IMR-90 (cell line): ENCODE results near the gene NXPH4. TPM values are rescaled to one million over a fixed set of nuclear protein-coding genes. Genes with fewer than 3 reads are reported as not detected.

Experiments
- ATAC-seq: fragments of 200-7000 bp; cut with Tn5 transposase; 2 replicates; pipeline ENCODE4 v1.9.1; 2020; ENCODE audit warnings: low read depth, mild to moderate bottlenecking, moderate library complexity
- BruUV-seq: library from RNA; stranded (reverse); fragments of 400-500 nt; replicated peaks from 2 replicates; lab custom pipeline; 2021; lab: Mats Ljungman, UMichigan
- CTCF ChIA-PET: fragments of 300-600 bp; formaldehyde crosslinking; extraction: SDS; loops from one replicate; lab custom pipeline; 2021; ENCODE audit warnings: antibody characterized with exemption; lab: Yijun Ruan, JAX
- POLR2A ChIA-PET: fragments of 300-600 bp; sonication (Branson Sonifier 250); formaldehyde crosslinking; loops from one replicate; lab custom pipeline; 2022; ENCODE audit warnings: antibody characterized with exemption; ENCODE audit not compliant: unreplicated experiment; lab: Charles Lee
- DNase-seq: peaks from one replicate; pipeline ENCODE4 v3.0.0; 2013
- H2AFZ ChIP-seq: replicated peaks from 2 replicates; pipeline ENCODE3; 2013; ENCODE audit warnings: low read length, mild to moderate bottlenecking; ENCODE audit not compliant: poor library complexity
- H2AK5ac ChIP-seq: 2 replicates; pipeline ENCODE4 v1.6.1; 2013; ENCODE audit warnings: low read depth, low read length, inconsistent platforms
- H2AK9ac ChIP-seq: replicated peaks from 2 replicates; pipeline ENCODE3; 2013; ENCODE audit warnings: mild to moderate bottlenecking, low read depth, low read length, moderate library complexity; ENCODE audit not compliant: poor library complexity
- H2BK120ac ChIP-seq: 2 replicates; pipeline ENCODE4 v1.6.1; 2013; ENCODE audit warnings: low read depth, low read length, inconsistent platforms
- H2BK15ac ChIP-seq: 3 replicates; pipeline ENCODE4 v1.6.1; 2013; ENCODE audit warnings: low read depth, low read length, inconsistent platforms
- H2BK20ac ChIP-seq: 2 replicates; pipeline ENCODE4 v1.6.1; 2013; ENCODE audit warnings: low read depth, mild to moderate bottlenecking, inconsistent platforms, low read length, moderate library complexity
- H2BK5ac ChIP-seq: 2 replicates; pipeline ENCODE4 v1.6.1; 2013; ENCODE audit warnings: mild to moderate bottlenecking, low read depth, low read length, inconsistent platforms; ENCODE audit not compliant: poor library complexity, severe bottlenecking
- H3K14ac ChIP-seq: replicated peaks from 2 replicates; pipeline ENCODE4 v1.6.1; 2013; ENCODE audit warnings: low read depth, low read length, inconsistent platforms
- H3K18ac ChIP-seq: 2 replicates; pipeline ENCODE4 v1.6.1; 2013; ENCODE audit warnings: low read depth, low read length, control low read depth
- H3K23ac ChIP-seq: 2 replicates; pipeline ENCODE4 v1.6.1; 2013; ENCODE audit warnings: low read depth, low read length, inconsistent platforms
- H3K27ac ChIP-seq: 2 replicates; pipeline ENCODE4 v1.5.1; 2013; ENCODE audit warnings: mild to moderate bottlenecking, control low read depth, low read length; ENCODE audit not compliant: insufficient read depth
- H3K27me3 ChIP-seq: 2 replicates; pipeline ENCODE4 v1.6.1; 2013; ENCODE audit warnings: low read length; ENCODE audit not compliant: control insufficient read depth, insufficient read depth
- H3K36me3 ChIP-seq: 2 replicates; pipeline ENCODE4 v1.6.1; 2013; ENCODE audit warnings: low read length, mixed read lengths; ENCODE audit not compliant: control insufficient read depth, insufficient read depth
- H3K4ac ChIP-seq: 2 replicates; pipeline ENCODE4 v1.6.1; 2013; ENCODE audit warnings: low read depth, low read length, inconsistent platforms
- H3K4me1 ChIP-seq: 2 replicates; pipeline ENCODE4 v1.6.1; 2013; ENCODE audit warnings: low read length, mixed read lengths; ENCODE audit not compliant: control insufficient read depth, insufficient read depth
- H3K4me2 ChIP-seq: 2 replicates; pipeline ENCODE4 v1.6.1; 2013; ENCODE audit warnings: low read depth, mild to moderate bottlenecking, control low read depth, low read length, moderate library complexity
- H3K4me3 ChIP-seq: 2 replicates; pipeline ENCODE4 v1.5.1; 2013; ENCODE audit warnings: low read depth, mild to moderate bottlenecking, control low read depth, low read length, moderate library complexity; ENCODE audit not compliant: insufficient read depth
- H3K56ac ChIP-seq: 2 replicates; pipeline ENCODE4 v1.6.1; 2013; ENCODE audit warnings: low read length, inconsistent platforms; ENCODE audit not compliant: insufficient read depth; ENCODE audit errors: extremely low read depth
- H3K79me1 ChIP-seq, 2 experiments: 2 replicates each; pipeline ENCODE4 v1.6.1; 2013; ENCODE audit warnings: low read length in 2 of 2, inconsistent platforms in 1 of 2, low read depth in 1 of 2
- H3K9ac ChIP-seq: 2 replicates; pipeline ENCODE4 v1.6.1; 2013; ENCODE audit warnings: low read depth, low read length, control low read depth
- H3K9me1 ChIP-seq: 2 replicates; pipeline ENCODE4 v1.6.1; 2013; ENCODE audit warnings: low read length, inconsistent platforms; ENCODE audit not compliant: insufficient read depth
- H3K9me3 ChIP-seq: 2 replicates; pipeline ENCODE4 v1.6.1; 2013; ENCODE audit warnings: low read length; ENCODE audit not compliant: control insufficient read depth, insufficient read depth
- H4K20me1 ChIP-seq: 2 replicates; pipeline ENCODE4 v1.6.1; 2013; ENCODE audit warnings: low read length, inconsistent platforms; ENCODE audit not compliant: insufficient read depth
- H4K5ac ChIP-seq: 2 replicates; pipeline ENCODE4 v1.6.1; 2013; ENCODE audit warnings: mild to moderate bottlenecking, low read depth, low read length, control low read depth
- H4K8ac ChIP-seq, 2 experiments: 2 replicates each; pipeline ENCODE4 v1.6.1; 2013; ENCODE audit warnings: low read depth in 2 of 2, low read length in 2 of 2, control low read depth in 1 of 2, inconsistent platforms in 1 of 2
- H4K91ac ChIP-seq: 2 replicates; pipeline ENCODE4 v1.6.1; 2013; ENCODE audit warnings: low read depth, low read length, inconsistent platforms; ENCODE audit not compliant: insufficient read depth
- CEBPB ChIP-seq: IDR thresholded peaks from 2 replicates; pipeline ENCODE4 v1.6.1; 2012; ENCODE audit warnings: low read depth, low read length, improper control_type of control experiment
- CTCF ChIP-seq: conservative IDR thresholded peaks from 2 replicates; pipeline ENCODE4 v1.5.1; 2012; ENCODE audit warnings: mild to moderate bottlenecking, low read depth, low read length, improper control_type of control experiment
- ELK1 ChIP-seq: fragments of 150-350 bp; IDR thresholded peaks from 2 replicates; pipeline ENCODE4 v1.6.1; 2016; ENCODE audit warnings: low read depth, mild to moderate bottlenecking, low read length, moderate library complexity, borderline replicate concordance
- FOS ChIP-seq: fragments of 150-350 bp; IDR thresholded peaks from 2 replicates; pipeline ENCODE4 v1.6.1; 2016; ENCODE audit warnings: low read depth, low read length
- MAZ ChIP-seq: IDR thresholded peaks from 2 replicates; pipeline ENCODE4 v1.6.1; 2012; ENCODE audit warnings: low read depth, mild to moderate bottlenecking, low read length, improper control_type of control experiment, moderate library complexity, borderline replicate concordance
- MXI1 ChIP-seq: IDR thresholded peaks from 2 replicates; pipeline ENCODE4 v1.6.1; 2012; ENCODE audit warnings: low read depth, mild to moderate bottlenecking, low read length, moderate library complexity, borderline replicate concordance
- NFE2L2 ChIP-seq: fragments of 150-350 bp; IDR thresholded peaks from 2 replicates; pipeline ENCODE4 v1.6.1; 2016; ENCODE audit warnings: low read depth, mild to moderate bottlenecking, low read length
- POLR2A ChIP-seq: IDR thresholded peaks from 2 replicates; pipeline ENCODE4 v1.6.1; 2012; ENCODE audit warnings: mild to moderate bottlenecking, low read depth, low read length
- RFX5 ChIP-seq: IDR thresholded peaks from 2 replicates; pipeline ENCODE4 v1.8.0; 2012; ENCODE audit warnings: low read depth, mild to moderate bottlenecking, low read length, moderate library complexity
- USF2 ChIP-seq: fragments of 150-350 bp; IDR thresholded peaks from 2 replicates; pipeline ENCODE4 v1.6.1; 2017; ENCODE audit warnings: mild to moderate bottlenecking, antibody characterized with exemption, low read length, low read depth
- WGBS, 2 experiments: methylation state at CpG; one replicate each; pipeline versions ENCODE4 v1.1.5 to v1.1.7; 2013; ENCODE audit warnings: missing lambda C conversion rate in 2 of 2; ENCODE audit not compliant: insufficient read length in 1 of 2; ENCODE audit errors: extremely low coverage in 2 of 2; 5-methylcytosine and 5-hydroxymethylcytosine counted together
- dilution Hi-C: fragments of 300-500 bp; cut with HindIII; formaldehyde crosslinking; loops from one replicate; pipeline ENCODE4 v1.14.3; 2018; ENCODE audit warnings: low sequenced_read_pairs; ENCODE audit not compliant: unreplicated experiment
- in situ Hi-C: fragments of 300-500 bp; cut with MboI; formaldehyde crosslinking; loops from 3 replicates; pipeline ENCODE4 v1.14.3; 2019; ENCODE audit warnings: low sequenced_read_pairs, inconsistent platforms, mixed read lengths
- intact Hi-C: fragments of 100-400 bp; cut with micrococcal nuclease; formaldehyde crosslinking; loops from 2 replicates; pipeline ENCODE4 v1.10.0; 2022
- polyA plus RNA-seq, 3 experiments: library from polyadenylated mRNA; depleted of rRNA; stranded (reverse); fragments of >200 nt; gene quantifications; 2 replicates each; pipeline ENCODE4 v1.2.3, GENCODE V29; 2012; ENCODE audit warnings: low replicate concordance in 1 of 3
- total RNA-seq: library from RNA; depleted of rRNA; stranded (reverse); fragments of >200 nt; gene quantifications from 2 replicates; pipeline ENCODE4 v1.2.3, GENCODE V29; 2012

NXPH4 gene
- total and polyA plus RNA-seq, 2 of the 4 experiments (the other 2 are of a cell fraction) = 0.36 to 3.8 TPM

- no TSS peak for BruUV-seq
- Histone ChIP-seq H2BK5ac (no peak overlapping the region), H3K18ac (no peak overlapping the region), H3K4me3 (no peak overlapping the region), H4K5ac (no peak overlapping the region), H3K9me3 (no peaks in the 10 kb centered on the region), H4K91ac (no peak overlapping the region), H3K27me3 (no peaks in the 10 kb centered on the region), H3K4me1 (peaks cover 4% of the 10 kb centered on the region; the same call in 1 of the 2 replicates), H3K4ac (no peak overlapping the region), H3K23ac (no peak overlapping the region), H2AK5ac (no peak overlapping the region), H3K79me1 (no peaks in the 10 kb centered on the region; a peak in 1 of 4 replicates), H3K56ac (no peak overlapping the region), H3K14ac (peak overlapping the region; percentile 41; the same call in 1 of the 2 replicates), H2BK15ac (no peak overlapping the region), H3K4me2 (no peak overlapping the region), H3K9ac (no peak overlapping the region), H4K20me1 (peaks cover 5% of the 10 kb centered on the region; the same call in 1 of the 2 replicates), H3K9me1 (peaks cover 8% of the 10 kb centered on the region), H2BK20ac (no peak overlapping the region), H2BK120ac (no peak overlapping the region), H2AK9ac (no peak overlapping the region), H2AFZ (no peak overlapping the region), H3K27ac (no peak overlapping the region), H3K36me3 (peaks cover 7% of the 10 kb centered on the region; the same call in 1 of the 2 replicates), H4K8ac (peak overlapping the region in 1 of 2 experiments; percentile 25; a peak in 1 of 4 replicates)
- POLR2A ChIA-PET = no interaction called here
- ATAC-seq (no peak), DNase-seq (no peak)
- in situ Hi-C loops (no loop called here), intact Hi-C loops (no loop called here), dilution Hi-C loops (no loop called here)
- TF ChIP-seq CTCF = no peak
- no peak for TF ChIP-seq POLR2A
- no peak for TF ChIP-seq NFE2L2
- no peak for TF ChIP-seq RFX5
- no peak for TF ChIP-seq MXI1
- no peak for TF ChIP-seq USF2
- no peak for TF ChIP-seq CEBPB
- TF ChIP-seq ELK1 = no peak
- no peak for TF ChIP-seq FOS
- TF ChIP-seq MAZ = no peak
- WGBS, 2 experiments = 100% methylated on average over 1 of the region's 3 CpGs; no CpG with 5 or more reads in 1 of the 2 experiments
- CTCF ChIA-PET = interaction anchor here (1.0 kb wide), 1 partner anchor 24 kb away, joined by 3 read pairs; no protein-coding TSS in a partner anchor
These were observed 33.9 kb downstream of the NXPH4 start for GRCh38 chr12:57250541-57250940.
